HG03571 (cell line): Measurements from ENCODE around the gene THOP1.

Experiments used
- ATAC-seq: cut with Tn5 transposase; IDR thresholded peaks from one replicate; pipeline ENCODE4 v1.9.1; 2021; ENCODE audit not compliant: unreplicated experiment

Gene THOP1

DNA sequence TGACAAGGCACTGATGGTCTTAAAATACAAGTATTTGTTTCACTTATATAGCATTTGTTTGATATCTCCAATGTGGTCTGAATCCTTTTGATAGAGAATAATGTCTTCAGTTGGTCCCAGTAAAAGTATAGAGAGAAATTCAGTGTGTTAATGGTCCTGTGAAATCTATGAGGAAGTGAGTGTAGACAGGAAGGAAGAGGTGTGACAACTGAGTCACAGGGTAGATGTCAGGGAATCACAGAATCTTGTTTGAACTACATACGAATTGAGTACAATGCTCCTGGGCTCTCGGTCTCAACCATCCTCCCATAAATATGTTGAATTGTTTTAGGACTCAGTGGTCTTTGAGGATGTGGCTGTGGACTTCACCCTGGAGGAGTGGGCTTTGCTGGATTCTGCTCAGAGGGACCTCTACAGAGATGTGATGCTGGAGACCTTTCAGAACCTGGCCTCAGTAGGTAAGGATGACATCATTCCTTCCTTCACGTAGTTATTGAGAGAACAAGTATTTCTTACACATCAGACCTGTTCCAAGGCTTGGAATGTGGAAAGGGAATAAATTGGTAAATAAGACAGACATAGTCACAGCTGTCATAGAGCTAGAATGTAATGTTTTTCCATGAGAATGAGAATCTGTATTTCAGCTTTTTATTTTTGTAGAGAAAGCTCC, 65.1 kb downstream of the THOP1 start:
- ATAC-seq = no peak

GRCh38 chr19:2852598-2852997, 67.3 kb downstream of the THOP1 start:
- ATAC-seq = no peak

DNA sequence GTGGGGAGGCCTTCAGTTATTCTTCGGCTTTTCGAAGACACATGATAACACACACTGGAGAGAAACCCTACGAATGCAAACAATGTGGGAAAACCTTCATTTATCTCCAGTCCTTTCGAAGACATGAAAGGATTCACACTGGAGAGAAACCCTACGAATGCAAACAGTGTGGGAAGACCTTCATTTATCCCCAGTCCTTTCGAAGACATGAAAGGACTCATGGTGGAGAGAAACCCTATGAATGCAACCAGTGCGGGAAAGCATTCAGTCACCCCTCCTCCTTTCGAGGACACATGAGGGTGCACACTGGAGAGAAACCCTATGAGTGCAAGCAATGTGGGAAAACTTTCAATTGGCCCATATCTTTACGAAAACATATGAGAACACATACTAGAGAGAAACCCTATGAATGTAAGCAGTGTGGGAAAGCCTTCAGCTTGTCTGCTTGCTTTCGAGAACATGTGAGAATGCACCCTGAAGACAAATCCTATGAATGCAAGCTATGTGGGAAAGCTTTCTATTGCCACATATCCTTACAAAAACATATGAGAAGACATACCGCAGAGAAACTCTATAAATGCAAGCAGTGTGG, 67.8 kb downstream of the THOP1 start:
- no peak for ATAC-seq

DNA sequence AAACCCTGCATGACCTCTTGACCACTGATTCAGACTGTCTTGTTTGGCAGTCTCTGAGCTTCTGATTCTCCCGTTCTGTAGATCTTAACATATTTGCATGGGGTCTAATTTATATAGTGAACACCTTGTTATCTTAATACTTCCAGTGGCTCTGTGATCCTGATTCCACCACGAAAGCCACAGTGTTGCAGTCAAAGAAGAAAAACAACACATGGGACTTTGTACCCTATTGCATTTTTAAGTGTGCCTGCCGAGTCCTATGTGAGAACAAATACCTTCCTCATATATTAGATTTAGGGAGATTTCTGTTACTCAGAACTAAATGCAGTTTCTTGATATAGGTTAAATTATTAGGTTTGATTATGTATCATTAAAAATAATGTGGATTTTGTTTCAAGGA, 69.5 kb downstream of the THOP1 start:
- no peak for ATAC-seq

GRCh38 chr19:2856457-2857050, 71.3 kb downstream of the THOP1 start:
- ATAC-seq = no peak

DNA sequence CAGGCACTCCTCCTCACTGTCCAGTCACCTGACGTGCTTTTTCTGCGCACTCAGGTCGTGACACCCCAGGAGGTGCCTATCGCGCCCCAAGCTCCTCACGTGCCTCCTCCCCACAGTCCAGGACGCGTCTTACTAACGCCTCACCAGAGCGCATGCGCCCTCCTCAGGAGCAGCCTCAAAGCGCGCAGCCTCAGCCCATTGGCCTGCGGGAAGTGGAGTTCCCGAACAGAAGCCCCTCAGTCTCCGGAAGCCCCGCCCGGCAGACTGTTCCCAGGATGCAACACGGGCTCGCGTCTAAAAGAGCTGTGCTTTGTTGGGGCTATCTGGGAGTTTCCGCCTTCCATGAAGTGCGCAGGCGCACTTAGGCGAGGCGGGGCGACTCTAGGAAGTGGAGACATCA, 73.6 kb downstream of the THOP1 start:
- ATAC-seq = no peak

GRCh38 chr19:2863816-2864215, 78.5 kb downstream of the THOP1 start:
- ATAC-seq = no peak
